Suprapubic skin (tissue), 3 donors: ENCODE data around the gene TCF23.
"Not testable (repeated sequence)": the region's sequence is repeated elsewhere in the genome, so short reads cannot be mapped to it uniquely, and the experiment has no call there.

Experiments used
- POLR2A ChIP-seq, 2 donors: fragments of 450-650 bp; IDR thresholded peaks; one replicate each; pipeline ENCODE4 v1.6.1; 2017; ENCODE audit warnings: antibody characterized with exemption in 2 of 2, mild to moderate bottlenecking in 2 of 2, moderate library complexity in 2 of 2
- TF ChIP-seq, protein P1 (sequence below), 2 donors: fragments of 200-600 bp in 1 of 2; fragments of 450-650 bp in 1 of 2; sonication (generic) in 1 of 2; IDR thresholded peaks; one replicate each; pipeline ENCODE4 v1.5.1; 2016 to 2019; ENCODE audit warnings: antibody characterized with exemption in 2 of 2, mild to moderate bottlenecking in 1 of 2, moderate library complexity in 1 of 2

DNA sequence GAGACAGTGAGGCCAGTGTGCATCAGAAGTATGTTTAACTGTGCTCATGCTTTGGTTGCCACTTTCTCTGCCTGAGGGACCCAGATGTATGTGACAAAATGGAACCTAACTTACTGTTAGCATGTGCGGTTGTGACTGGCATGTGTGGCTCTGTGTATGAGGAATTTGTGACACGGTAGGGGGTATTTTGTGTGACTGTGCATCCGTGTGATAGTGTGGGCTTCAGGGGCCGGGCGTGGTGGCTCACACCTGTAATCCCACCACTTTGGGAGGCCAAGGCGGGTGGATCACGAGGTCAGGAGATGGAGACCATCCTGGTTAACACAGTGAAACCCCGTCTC lies 29.5 kb upstream of the TCF23 start:
- TF ChIP-seq, protein P1, sequence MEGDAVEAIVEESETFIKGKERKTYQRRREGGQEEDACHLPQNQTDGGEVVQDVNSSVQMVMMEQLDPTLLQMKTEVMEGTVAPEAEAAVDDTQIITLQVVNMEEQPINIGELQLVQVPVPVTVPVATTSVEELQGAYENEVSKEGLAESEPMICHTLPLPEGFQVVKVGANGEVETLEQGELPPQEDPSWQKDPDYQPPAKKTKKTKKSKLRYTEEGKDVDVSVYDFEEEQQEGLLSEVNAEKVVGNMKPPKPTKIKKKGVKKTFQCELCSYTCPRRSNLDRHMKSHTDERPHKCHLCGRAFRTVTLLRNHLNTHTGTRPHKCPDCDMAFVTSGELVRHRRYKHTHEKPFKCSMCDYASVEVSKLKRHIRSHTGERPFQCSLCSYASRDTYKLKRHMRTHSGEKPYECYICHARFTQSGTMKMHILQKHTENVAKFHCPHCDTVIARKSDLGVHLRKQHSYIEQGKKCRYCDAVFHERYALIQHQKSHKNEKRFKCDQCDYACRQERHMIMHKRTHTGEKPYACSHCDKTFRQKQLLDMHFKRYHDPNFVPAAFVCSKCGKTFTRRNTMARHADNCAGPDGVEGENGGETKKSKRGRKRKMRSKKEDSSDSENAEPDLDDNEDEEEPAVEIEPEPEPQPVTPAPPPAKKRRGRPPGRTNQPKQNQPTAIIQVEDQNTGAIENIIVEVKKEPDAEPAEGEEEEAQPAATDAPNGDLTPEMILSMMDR (IDR thresholded peaks at IDR 0.05): not testable (repeated sequence)
- TF ChIP-seq POLR2A (IDR thresholded peaks at IDR 0.05): not testable (repeated sequence)
